K562 (cell line): ENCODE measurements around the gene MAN1A1. TPM values are rescaled to one million over a fixed set of nuclear protein-coding genes. Genes with fewer than 3 reads are reported as not detected.

ENCODE experiments used
- CBX3 ChIP-seq, 2 experiments: IDR thresholded peaks; 1 replicate in 1 of 2; 2 replicates in 1 of 2; pipeline ENCODE4 v1.6.1; 2012; ENCODE audit warnings: inconsistent platforms in 2 of 2, low read length in 2 of 2, borderline replicate concordance in 1 of 2, control low read depth in 1 of 2
- GATAD2A ChIP-seq: fragments of 450-650 bp; IDR thresholded peaks from 2 replicates; pipeline ENCODE4 v1.6.1; 2017
- NFRKB ChIP-seq: fragments of 450-650 bp; IDR thresholded peaks from 2 replicates; pipeline ENCODE4 v1.6.1; 2016; ENCODE audit warnings: low read depth
- SMARCE1 ChIP-seq: fragments of 450-650 bp; IDR thresholded peaks from 2 replicates; pipeline ENCODE4 v1.7.1; 2016; ENCODE audit warnings: mild to moderate bottlenecking
- STAT5B ChIP-seq: fragments of 250-450 bp; sonication (Bioruptor Pico); IDR thresholded peaks from 2 replicates; pipeline ENCODE4 v1.8.0; 2021; ENCODE audit warnings: mild to moderate bottlenecking, inconsistent platforms
- ZNF354B ChIP-seq: fragments of 250-450 bp; sonication (Bioruptor Pico); IDR thresholded peaks from 2 replicates; pipeline ENCODE4 v1.4.0; 2020
- polyA plus RNA-seq, 8 experiments: library from polyadenylated mRNA; depleted of rRNA in 4 of 8; stranded (reverse) in 5 of 8; unstranded in 3 of 8; fragments of >200 nt; fragmentation: Nextera tagmentation in 2 of 8; fragmentation: Illumina TruSeq in 1 of 8; extraction: Ambion mirVana in 2 of 8; extraction: Trizol in 1 of 8; gene quantifications; 2 replicates each; pipeline versions ENCODE4 v1.2.1 to v1.2.3, GENCODE V29; 2011 to 2014; ENCODE audit warnings: inconsistent platforms in 1 of 8, missing spikeins in 1 of 8
- total RNA-seq, 7 experiments: library from RNA; depleted of rRNA in 6 of 7; stranded (reverse); fragments of >200 nt in 6 of 7; fragmentation: Illumina TruSeq in 2 of 7; extraction: Trizol in 2 of 7; gene quantifications; 2 replicates each; pipeline versions ENCODE4 v1.2.1 to v1.2.3, GENCODE V29; 2011 to 2021; ENCODE audit warnings: low replicate concordance in 1 of 7
- TF ChIP-seq, protein P1 (sequence below), 2 experiments: fragments of 450-650 bp in 1 of 2; sonication (generic) in 1 of 2; formaldehyde crosslinking in 1 of 2; IDR thresholded peaks; 2 replicates each; pipeline versions ENCODE4 v1.7.1 to v1.9.0; 2016 to 2022; ENCODE audit warnings: inconsistent platforms in 1 of 2, mild to moderate bottlenecking in 1 of 2, missing genetic modification reagents in 1 of 2
- TF ChIP-seq, protein P2 (sequence below): IDR thresholded peaks from 2 replicates; pipeline ENCODE4 v1.6.1; 2014; ENCODE audit warnings: antibody characterized with exemption
- TF ChIP-seq, protein P3 (sequence below): fragments of 250-450 bp; sonication (Bioruptor Pico); IDR thresholded peaks from 2 replicates; pipeline ENCODE4 v1.4.0; 2020
- TF ChIP-seq, protein P4 (sequence below), 2 experiments: fragments of 450-650 bp; IDR thresholded peaks; 2 replicates each; pipeline ENCODE4 v1.6.1; 2018; ENCODE audit warnings: mild to moderate bottlenecking in 2 of 2, low read depth in 1 of 2; ENCODE audit not compliant: partially characterized antibody in 2 of 2

The MAN1A1 gene
- total and polyA plus RNA-seq, 9 of the 15 experiments (the other 6 are each of a cell fraction or from before 2014, with no cell fraction given): 24.5 to 78.4 (median 59.7) TPM

DNA sequence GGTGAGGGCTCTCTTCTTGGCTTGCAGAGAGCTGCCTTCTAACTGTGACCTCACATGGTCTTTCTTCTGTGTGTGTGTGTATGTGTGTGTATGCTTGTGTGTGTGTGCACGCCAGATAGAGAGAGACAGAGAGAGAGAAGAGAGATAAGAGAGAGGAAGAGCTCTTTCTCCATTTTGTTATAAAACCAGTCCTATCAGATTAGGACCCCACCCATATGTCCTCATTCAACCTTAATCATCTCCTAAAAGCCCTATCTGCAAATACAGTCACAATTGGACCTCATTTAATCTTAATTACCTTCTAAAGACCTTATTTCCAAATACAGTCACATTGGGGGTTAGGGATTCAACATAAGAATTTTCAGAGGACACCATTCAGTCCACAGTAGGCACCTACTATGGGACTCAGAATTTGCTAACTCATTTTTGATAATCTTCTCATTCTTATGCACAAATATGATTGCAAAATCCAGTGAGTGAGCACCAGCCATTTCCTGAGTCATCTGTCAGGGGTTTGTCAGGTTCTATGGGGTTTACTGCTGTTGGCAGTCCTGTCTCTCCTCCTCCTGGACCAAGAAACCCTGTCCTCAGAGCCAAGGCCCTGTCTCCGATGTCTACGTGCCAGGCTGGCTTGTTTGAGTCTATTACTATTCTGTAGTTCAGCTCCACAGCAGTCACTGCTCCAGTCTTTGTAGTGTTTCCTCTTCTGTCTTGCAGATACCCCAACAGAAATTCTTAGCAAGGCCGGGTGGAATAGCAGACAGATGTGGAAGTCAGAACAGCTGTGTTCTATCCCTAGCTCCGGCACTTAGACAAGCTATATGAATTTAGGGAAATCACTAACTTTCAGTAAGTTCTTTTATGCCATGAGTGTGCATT is 212.1 kb downstream of the MAN1A1 start (continued):
- TF ChIP-seq, protein P1, sequence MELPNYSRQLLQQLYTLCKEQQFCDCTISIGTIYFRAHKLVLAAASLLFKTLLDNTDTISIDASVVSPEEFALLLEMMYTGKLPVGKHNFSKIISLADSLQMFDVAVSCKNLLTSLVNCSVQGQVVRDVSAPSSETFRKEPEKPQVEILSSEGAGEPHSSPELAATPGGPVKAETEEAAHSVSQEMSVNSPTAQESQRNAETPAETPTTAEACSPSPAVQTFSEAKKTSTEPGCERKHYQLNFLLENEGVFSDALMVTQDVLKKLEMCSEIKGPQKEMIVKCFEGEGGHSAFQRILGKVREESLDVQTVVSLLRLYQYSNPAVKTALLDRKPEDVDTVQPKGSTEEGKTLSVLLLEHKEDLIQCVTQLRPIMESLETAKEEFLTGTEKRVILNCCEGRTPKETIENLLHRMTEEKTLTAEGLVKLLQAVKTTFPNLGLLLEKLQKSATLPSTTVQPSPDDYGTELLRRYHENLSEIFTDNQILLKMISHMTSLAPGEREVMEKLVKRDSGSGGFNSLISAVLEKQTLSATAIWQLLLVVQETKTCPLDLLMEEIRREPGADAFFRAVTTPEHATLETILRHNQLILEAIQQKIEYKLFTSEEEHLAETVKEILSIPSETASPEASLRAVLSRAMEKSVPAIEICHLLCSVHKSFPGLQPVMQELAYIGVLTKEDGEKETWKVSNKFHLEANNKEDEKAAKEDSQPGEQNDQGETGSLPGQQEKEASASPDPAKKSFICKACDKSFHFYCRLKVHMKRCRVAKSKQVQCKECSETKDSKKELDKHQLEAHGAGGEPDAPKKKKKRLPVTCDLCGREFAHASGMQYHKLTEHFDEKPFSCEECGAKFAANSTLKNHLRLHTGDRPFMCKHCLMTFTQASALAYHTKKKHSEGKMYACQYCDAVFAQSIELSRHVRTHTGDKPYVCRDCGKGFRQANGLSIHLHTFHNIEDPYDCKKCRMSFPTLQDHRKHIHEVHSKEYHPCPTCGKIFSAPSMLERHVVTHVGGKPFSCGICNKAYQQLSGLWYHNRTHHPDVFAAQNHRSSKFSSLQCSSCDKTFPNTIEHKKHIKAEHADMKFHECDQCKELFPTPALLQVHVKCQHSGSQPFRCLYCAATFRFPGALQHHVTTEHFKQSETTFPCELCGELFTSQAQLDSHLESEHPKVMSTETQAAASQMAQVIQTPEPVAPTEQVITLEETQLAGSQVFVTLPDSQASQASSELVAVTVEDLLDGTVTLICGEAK (IDR thresholded peaks at IDR 0.05): 0 out of 2 replicates have a peak, but pooled peaks have one; percentile 3
- TF ChIP-seq, protein P1 (CRISPR knock-in tag; IDR thresholded peaks at IDR 0.05): no peak
- TF ChIP-seq, protein P2, sequence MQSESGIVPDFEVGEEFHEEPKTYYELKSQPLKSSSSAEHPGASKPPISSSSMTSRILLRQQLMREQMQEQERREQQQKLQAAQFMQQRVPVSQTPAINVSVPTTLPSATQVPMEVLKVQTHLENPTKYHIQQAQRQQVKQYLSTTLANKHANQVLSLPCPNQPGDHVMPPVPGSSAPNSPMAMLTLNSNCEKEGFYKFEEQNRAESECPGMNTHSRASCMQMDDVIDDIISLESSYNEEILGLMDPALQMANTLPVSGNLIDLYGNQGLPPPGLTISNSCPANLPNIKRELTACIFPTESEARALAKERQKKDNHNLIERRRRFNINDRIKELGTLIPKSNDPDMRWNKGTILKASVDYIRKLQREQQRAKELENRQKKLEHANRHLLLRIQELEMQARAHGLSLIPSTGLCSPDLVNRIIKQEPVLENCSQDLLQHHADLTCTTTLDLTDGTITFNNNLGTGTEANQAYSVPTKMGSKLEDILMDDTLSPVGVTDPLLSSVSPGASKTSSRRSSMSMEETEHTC: 0 out of 2 replicates have a peak, but pooled peaks have one; percentile 33
- no peak for TF ChIP-seq ZNF354B (CRISPR knock-in tag)
- peak in 1 of 2 experiments; percentile 11; a peak in 1 of 3 replicates for TF ChIP-seq CBX3 (IDR thresholded peaks at IDR 0.05; ENCODE audit: borderline replicate concordance in 1 of 2, low read length in 2 of 2)
- TF ChIP-seq STAT5B (CRISPR knock-in tag): no peak
- peak; percentile 96 for TF ChIP-seq SMARCE1
- peak; percentile 89 for TF ChIP-seq NFRKB
- TF ChIP-seq, protein P3, sequence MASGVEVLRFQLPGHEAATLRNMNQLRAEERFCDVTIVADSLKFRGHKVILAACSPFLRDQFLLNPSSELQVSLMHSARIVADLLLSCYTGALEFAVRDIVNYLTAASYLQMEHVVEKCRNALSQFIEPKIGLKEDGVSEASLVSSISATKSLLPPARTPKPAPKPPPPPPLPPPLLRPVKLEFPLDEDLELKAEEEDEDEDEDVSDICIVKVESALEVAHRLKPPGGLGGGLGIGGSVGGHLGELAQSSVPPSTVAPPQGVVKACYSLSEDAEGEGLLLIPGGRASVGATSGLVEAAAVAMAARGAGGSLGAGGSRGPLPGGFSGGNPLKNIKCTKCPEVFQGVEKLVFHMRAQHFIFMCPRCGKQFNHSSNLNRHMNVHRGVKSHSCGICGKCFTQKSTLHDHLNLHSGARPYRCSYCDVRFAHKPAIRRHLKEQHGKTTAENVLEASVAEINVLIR: no peak
- TF ChIP-seq, protein P4, sequence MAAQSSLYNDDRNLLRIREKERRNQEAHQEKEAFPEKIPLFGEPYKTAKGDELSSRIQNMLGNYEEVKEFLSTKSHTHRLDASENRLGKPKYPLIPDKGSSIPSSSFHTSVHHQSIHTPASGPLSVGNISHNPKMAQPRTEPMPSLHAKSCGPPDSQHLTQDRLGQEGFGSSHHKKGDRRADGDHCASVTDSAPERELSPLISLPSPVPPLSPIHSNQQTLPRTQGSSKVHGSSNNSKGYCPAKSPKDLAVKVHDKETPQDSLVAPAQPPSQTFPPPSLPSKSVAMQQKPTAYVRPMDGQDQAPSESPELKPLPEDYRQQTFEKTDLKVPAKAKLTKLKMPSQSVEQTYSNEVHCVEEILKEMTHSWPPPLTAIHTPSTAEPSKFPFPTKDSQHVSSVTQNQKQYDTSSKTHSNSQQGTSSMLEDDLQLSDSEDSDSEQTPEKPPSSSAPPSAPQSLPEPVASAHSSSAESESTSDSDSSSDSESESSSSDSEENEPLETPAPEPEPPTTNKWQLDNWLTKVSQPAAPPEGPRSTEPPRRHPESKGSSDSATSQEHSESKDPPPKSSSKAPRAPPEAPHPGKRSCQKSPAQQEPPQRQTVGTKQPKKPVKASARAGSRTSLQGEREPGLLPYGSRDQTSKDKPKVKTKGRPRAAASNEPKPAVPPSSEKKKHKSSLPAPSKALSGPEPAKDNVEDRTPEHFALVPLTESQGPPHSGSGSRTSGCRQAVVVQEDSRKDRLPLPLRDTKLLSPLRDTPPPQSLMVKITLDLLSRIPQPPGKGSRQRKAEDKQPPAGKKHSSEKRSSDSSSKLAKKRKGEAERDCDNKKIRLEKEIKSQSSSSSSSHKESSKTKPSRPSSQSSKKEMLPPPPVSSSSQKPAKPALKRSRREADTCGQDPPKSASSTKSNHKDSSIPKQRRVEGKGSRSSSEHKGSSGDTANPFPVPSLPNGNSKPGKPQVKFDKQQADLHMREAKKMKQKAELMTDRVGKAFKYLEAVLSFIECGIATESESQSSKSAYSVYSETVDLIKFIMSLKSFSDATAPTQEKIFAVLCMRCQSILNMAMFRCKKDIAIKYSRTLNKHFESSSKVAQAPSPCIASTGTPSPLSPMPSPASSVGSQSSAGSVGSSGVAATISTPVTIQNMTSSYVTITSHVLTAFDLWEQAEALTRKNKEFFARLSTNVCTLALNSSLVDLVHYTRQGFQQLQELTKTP (IDR thresholded peaks at IDR 0.05; ENCODE audit: low read depth in 1 of 2, partially characterized antibody in 2 of 2): peak; percentile 61 to 94
- peak; percentile 99 for TF ChIP-seq GATAD2A
